Stimulated activated CD8-positive, alpha-beta memory T cell treated with anti-CD3 and anti-CD28 coated beads, Interleukin-2, amount 100 ng/mL, for 1 hour (primary cell): ENCODE data around the gene MICAL3.
A peak's percentile ranks its signal among the peaks of the same experiment; 100 is the strongest.
"Not testable (repeated sequence)": the region's sequence is repeated elsewhere in the genome, so short reads cannot be mapped to it uniquely, and the experiment has no call there.

ENCODE experiments used
- DNase-seq, 2 donors: peaks; one replicate each; pipeline ENCODE4 v3.0.0-alpha.2; 2020; ENCODE audit warnings: low read depth in 2 of 2

Gene MICAL3

DNA sequence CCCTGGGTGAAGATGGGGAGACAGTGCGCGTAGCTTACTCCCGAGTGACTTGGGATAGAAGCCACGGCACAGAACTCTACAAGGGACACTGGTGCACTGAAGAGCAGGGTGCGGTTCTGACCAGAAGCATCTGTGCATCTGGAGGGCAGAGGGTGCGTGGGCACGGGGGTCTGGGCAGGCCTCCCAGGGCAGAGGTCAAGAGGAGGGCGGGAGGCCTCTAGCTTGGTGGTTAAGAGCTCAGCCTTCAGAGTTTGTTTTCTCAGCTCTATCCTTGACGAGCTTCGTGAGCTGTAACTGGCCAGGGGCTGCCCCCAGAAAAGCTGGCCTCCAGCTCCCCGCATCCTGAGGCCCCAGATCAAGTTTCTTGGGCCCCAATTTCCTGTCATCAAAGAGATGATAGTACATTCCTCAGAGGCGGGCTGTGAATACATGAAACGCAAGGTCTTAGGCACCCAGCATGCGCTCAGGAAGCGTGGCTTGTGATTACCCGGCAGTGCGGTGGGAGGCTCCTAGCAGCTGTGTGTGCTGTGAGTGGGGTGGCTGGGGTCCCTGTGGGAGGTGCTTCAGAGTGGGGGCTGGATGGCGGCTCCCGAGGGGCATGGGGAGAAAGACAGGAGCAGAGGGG is 244.1 kb downstream of the MICAL3 start:
- DNase-seq = no peak

DNA sequence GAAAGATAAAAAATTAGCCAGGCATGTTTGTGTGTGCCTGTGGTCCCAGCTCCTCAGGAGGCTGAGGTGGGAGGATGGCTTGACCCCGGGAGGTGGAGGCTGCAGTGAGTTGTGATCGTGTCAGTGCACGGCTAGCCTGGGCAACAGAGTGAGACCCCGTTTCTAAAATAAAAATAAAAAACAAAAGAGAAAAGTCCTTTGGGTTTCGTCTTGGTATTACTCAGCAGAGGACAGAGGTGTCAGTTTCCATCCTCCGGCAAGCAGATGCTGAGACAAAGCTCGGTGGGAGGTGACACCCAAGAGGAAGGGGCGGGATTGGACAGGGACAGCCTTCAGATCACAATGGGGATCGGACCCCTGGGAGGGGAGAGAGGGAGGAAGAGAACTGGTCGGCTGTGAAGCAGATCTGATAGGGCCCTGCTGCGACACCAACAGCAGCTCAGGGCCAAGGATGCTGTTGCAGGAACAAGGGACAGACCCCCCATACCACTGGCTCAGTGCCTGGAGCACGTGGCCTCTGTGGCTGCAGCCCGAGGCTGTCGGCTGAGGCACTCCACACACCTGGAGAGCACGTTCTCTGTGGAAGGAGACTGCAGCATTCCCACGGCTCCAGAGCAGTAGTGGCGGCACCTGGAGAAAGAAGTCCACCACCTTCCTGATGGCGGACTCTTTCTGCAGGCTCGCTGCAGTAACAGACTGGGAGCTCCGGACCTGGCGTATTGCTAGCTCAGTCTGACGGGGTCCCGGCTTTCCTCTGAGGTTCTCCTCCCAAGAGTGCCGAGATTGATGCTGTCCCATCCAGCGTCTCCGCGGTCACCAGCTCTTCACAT is 244.9 kb downstream of the MICAL3 start:
- DNase-seq = no peak

DNA sequence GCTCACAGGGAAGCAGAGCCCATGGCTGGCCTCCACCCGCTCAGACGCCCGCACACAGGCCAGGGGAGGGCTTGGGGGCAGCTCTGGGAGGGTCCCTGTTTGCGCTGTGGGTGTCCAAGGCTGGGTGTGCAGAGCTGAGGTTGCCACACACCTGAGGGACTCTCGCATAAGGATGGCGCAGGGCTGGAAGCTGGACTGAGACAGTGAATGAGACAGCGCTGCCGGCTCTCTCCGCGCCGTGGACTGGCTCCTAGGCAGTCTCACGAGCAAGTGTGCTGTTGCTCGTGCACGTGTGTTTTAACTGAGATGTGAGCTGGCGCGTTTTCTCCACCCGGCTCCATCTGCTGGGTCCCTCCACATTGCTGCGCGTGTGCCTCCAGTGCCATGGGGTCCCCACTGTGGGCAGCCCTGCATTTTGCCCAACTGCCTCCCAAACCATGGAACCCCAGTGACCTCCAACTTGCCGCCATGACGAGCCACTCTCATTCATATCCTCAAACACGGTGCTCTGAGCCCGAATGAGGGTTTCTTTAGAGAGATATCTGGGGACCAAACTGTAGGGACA is 245.9 kb downstream of the MICAL3 start:
- no peak for DNase-seq

DNA sequence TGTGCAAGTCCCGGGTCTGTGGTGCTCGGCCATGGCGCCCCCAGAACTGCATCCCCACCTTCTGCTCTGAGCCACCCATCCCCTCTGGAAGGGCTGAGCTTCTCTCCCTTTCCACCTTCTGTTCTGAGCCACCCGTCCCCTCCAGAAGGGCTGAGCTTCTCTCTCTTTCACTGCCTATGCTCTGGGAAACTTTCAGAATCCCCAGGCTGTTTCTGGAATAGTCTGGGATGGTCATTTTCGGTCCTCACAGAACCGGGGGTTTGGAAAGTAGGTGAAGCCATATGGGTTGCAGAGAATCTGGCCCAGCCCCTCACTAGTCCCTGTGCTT is 246.7 kb downstream of the MICAL3 start:
- no peak for DNase-seq

DNA sequence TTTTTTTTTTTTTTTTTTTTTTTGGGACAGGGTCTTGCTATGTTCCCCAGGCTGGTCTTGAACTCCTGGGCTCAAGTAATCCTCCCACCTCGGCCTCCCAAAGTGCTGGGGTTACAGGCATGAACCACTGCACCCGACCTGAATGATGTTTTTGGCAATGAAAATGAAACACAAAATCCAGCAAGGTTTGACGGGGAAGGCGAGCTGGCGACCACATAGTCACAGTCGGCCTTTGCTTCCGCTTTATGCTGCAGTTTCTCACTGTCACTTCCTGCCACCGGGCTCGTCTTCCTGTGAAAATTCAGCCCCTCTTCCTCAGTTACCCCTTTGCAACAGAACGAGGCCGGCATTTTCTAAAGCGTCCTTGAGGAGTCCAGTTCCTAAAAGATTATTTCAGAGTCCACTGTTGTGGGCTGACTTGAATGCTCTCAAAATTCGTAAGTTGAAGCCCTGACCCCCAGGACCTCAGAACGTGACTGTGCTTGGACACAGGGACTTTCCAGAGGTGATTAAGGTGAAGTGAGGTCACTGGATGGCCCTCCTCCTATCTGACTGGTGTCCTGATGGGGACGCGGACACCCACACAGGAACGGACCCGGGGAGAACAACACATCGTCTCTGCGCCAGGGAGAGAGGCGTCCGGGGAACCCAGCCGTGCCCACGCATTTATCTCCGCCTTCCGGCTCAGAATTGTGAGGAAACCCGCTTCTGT is 247.2 kb downstream of the MICAL3 start:
- peak; percentile 43 to 50 for DNase-seq

DNA sequence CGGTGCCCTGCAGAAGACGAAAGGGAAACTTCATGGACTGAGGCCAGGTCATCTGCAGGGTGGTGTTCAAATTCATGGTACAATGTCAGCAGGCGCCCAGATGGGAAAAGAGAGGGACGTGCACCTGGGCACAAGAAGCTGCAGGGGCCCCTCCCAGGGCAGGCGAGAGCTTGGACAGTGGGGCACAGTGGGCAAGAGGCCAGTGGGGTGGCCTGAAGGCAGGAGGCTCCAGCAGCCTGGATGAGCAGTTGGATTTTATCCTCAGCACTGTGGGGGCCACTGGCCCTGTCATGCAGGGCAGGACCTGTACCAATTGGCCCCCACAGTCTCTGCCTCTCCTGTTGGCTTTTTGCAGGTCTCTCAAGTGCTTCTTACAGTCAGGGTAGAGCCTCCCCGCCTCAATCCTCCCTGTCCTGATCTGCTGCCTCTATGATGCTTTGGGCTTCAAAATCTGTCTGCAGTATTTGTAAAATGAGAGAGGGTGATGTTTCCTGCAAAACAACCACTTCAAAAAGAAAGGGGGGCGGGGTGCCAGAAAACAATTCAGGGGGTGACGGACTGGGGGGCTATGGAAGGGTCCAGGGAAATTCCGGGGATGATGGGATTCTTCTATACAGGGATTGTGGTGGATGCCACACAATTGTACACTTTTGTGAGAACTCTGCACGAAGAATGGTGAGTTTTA is 248.4 kb downstream of the MICAL3 start:
- no peak for DNase-seq

DNA sequence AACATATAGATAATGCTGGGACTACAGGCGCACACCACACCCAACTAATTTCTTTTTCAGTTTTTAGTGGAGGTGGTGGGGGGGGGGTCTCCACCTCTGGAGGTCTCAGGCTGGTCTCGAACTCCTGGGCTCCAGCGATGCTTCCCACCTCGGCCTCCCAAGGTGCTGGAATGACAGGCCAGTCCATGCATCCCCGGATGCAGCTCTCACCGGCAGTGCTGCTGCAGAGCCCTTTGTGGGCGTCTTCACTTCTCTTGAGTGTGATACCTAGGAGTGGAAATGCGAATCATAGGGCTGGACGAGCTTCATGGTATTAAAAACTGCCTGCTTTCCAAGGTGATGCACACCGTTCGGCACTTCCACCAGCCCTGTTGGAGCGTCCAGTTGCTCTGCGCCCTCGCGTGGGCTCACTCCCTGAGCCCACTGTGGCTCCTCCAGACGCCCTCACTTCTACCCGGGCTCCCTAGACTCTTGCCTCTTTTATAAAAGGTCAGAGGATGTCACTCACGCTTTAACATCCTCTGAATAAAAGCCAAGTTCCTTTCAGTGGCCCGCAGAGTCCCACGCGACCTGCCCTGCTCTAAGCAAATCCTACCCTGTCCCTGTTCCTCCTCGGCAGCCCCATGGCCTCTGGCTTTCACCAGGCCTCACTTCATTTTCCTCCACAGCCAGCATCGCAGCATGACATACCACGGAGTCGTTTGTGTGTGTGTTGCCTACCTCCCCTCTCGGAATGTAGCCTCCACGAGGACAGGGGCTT is 249.3 kb downstream of the MICAL3 start:
- no peak for DNase-seq

DNA sequence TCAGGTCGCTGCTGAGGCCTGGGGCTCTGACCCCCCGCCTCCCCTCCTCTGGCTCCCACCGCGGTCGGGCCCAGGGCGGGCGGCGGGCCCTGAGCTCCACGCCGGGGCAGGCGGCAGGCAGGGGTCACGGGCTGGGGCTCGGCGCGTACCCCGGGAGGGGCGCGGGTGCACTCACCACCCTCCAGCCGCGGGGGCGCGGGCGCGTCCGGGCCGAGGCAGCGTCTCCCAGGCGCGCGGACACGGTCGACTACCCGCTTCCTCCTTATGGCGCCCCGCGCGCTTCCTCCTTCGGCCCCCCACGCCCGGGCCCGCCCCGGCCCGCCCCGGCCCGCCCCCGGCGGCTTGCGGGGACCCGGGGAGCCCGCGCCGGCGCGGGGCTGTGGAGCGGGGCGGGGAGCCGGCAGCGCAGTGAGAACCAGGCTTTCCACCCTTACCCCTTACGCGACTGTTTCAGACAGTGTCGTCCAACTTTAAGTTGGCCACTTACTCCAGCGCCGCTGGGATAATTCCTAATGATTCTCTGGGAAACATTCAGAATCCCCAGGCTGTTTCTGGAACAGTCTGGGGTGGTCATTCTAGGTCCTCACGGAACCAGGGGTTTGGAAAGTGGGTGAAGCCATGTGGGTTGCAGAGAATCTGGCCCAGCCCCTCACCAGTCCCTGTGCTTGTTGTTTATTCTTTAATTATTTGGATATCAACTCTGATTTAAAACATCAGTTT is 250.0 kb downstream of the MICAL3 start, which contains the start of gene BID:
Gene BID, minus strand, starts transcription at position 264 of the 720 bp plus-strand sequence. CDS start 24,353 bp downstream, outside the sequence.
- no peak for DNase-seq

DNA sequence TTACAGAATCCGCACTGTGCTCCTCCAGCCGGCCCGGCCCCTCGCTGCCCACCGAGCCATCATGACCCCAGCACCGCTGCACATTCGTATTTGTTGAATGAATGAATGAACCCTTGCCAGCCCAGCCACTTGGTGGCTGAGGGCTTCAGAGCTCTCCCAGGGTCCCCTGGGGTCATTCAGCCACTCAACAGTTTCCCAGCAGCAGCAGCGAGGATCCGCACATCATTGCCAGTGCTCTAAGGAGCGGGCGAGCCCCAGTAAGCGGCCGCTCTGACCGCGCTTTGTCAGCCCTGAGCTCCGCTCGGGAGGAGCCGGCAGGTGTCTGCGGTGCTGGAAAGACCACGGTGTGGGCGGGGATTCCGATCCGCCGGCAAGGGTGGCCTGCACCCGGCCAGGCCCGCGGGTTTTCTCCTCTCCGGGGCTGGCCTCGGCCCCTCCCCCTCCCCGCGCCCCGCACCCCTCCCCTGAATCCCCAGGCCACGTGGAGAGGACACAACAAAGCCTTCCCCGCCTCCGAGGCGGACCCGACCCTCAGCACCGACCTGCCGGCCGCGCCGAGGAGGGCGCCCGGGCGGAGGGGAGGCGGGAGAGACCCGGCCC is 250.7 kb downstream of the MICAL3 start:
- peak; percentile 35 to 40 for DNase-seq

DNA sequence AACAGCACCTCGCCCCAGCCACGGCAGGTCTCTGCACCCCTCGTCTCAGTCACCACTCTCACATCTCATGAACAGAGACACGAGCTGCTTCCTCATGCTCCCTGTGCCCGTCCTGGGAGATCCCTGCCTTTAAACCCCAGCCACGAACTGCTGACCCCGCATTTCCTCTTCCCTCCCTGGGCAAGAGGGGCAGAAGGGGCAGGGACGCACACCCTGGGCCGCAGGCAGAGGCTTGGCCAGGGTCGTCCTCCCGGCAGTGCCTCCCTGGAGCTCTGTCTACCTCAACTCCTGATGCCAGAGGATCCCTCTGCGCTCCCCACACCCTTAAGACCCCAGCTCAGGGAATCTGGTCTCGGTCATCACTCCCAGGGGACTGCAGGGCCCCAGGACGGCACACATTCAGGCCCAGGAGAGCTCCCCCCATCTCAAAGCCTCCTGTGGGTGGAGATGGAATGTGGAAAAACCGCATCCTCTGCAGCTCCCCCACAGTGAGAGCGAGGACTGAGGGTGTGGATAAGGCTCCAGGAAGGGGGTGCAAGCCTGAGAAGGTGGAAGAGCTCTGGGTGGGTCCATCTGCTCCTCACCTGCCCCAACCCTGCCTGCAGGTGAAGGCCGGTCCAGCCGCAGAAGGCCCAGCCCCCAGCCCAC is 251.3 kb downstream of the MICAL3 start:
- no peak for DNase-seq

DNA sequence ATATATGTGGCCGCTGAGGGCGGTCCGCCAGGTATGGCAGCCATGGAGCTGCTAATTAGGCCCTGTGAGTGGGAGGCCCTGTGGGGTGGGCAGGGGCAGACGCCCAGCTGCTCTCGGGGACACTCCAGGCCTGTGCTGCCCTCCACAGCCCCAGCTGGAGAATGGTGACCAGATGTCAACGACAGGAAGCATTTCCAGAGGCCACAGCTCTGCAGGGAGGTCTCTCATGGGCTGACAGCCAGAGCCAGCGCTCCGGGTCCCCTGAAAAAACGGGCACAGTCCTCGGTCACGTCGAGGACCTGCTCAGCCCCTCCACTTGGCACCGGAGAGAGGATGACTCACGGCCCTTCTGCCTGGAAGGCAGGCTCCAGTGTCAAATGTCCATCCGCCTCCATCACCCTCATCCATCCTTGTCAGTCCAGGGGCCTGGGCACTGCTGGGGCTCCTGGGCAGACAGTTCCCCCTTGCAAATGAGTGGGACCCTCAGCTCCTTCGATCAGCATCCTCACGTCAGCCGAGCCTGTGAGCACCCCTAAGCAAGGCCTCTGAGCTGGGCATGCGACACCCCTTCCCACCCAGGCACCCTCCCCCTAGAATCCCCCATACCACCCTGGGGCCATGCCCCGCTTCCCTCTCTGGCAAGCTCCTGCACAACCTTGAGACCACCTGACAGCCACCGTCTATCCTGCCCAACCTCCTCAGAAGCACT is 252.0 kb downstream of the MICAL3 start:
- no peak for DNase-seq

DNA sequence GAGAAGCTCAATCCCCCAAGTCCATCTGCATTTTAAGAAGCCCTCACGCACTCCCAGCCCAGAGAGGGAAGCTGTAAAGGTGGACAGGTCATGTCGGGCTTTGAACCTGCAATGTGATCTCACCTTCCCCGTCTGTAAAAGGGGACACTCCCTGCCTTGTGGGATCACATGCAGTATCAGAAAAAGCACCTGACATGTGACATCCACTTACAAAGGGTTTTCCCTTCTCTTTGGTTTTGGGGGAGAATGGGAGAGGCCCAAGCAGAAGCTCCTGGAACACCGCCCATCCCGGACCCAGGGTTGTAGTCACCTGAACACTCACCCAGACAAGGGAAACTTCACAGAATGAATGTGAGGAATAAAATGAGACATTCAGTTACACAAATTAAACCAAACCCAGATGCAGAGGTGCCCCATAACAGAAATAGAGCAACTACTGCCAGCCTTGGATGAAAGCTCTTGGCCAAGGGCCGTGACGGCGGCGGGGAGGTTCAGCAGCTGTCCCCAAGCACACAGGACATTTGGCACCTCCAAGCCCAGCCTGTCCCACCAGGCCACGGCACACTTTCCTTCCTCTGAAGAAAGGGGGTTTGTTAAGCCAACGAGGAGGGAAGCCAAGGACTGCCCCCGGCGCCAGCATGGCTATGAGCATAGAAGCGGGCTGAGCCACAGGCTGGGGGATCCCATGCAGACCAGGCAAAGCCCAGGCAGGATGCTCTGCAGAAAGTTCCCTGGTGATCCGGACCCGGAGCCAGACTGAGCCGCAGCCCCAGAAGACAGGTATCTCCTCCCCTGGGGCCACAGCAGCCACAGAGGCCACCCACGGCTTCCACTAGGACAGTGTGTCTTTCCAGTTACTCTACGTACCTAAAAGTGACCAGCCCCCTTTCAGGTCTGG is 253.9 kb downstream of the MICAL3 start:
- no peak for DNase-seq

DNA sequence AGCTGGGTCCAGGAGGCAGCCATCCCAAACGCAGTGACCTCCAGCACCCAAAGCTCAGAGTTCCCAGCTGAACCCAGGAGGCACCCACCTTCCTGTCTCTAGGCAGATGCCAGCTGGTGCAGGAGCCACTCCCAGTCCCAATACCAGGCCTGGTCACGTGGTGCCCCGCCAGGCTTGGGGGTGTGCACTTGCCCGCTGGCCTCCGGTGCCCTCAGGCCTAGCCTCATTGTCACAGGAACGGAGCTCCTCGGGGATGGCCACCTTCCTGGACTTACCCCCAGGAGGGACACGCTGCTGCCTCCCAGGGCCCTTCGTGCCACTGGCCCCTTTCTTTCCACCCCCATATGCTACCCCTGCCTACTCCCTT is 254.7 kb downstream of the MICAL3 start:
- DNase-seq = no peak

DNA sequence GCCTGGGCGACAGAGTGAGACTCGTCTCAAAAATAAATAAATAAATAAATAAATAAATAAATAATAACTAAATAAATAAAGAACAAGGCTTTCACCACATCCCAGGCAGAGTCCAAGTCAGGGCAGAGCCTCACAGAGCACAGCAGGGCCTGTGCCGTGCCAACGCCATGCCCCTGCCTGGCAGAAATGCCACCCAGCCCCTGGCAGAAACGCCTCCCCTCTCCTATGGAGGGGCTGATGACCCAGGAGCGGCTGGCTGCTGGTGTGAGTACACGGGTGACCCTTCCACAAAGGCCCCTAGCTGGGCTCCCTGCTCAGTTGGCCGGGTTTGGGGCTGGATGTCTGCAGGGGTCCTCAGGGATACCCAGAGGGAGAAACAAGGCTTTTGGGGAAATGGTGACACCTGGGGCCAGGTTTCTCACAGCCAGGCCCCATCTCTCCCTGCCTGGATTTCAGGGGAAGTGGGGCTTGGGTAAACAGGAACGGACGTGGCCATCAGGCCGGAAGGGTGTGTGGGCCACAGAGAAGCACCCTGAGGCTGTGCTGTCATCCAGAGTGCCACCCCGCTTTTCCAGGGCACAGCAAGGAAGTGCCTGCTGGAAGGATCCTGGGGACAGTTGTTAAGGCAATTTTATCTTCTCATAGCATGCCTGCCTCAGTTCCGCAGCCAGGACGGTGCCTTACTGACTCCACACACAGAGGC is 255.2 kb downstream of the MICAL3 start:
- no peak for DNase-seq

DNA sequence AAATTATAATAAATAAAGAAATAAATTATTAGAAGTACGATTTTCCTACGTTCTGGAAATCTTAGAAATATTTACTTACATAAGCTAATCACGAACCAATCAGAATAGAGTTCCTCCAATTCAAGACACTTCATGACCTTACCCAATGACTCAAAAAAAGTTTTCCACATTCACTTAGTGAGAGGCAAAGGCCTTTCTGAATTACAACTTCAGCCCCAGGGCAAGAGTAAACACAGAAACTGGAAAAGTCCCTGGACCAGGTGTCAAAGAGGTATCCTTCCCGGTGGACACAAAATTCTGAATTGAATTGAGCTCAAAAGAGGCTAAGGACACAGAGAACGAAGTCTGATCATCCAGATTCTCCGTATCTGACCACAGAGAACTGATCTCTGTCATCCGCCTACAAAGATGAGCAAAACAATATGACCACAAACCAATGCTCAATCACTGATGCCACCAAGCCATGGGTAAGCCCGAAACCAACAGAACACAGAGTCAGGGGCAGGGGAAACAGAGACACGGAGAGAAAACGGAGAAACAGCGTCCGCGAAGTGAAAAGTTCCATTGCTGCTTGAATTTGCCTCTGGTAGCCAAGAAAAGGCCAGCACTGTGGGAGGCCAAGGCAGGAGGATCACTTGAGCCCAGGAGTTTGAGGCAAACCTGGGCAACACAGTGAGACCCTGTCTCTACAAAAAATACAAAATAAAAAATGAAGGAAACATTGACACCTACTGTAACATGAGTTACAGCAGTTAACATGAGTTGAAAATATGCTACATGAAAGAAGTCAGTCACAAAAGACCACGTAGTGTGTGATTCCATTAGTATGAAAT is 256.9 kb downstream of the MICAL3 start:
- DNase-seq = no peak

DNA sequence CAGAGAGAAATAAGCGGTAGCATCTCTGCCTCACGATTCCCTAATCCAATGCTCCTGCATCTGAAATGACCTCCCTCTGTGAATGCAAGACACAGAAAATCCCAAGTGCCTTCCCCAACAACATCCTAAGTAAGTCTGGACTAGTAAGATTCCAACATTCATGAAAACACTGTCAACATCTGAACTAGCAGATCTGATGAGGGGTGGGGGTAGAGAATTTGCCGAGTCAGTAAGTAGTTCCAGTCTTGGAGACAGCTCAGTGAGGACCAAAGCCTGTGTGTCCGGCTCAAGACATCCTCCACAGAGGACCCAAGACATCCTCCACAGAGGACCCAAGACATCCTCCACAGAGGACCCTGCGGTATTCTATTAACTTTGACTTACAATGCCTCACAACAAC is 259.5 kb downstream of the MICAL3 start:
- not testable (repeated sequence) for DNase-seq
